OCI-LY7 (cell line): ENCODE measurements around the gene GDPD4.

ENCODE experiments used
- EZH2phosphoT487 ChIP-seq: fragments of 200-600 bp; sonication (generic); IDR thresholded peaks from 2 replicates; pipeline ENCODE4 v1.6.1; 2018; ENCODE audit warnings: low read depth, borderline replicate concordance, mild to moderate bottlenecking, mixed run types, antibody characterized with exemption, low read length, moderate library complexity, mixed read lengths
- TF ChIP-seq, protein P1 (sequence below): fragments of 200-600 bp; sonication (generic); conservative IDR thresholded peaks from 2 replicates; pipeline ENCODE4 v1.5.1; 2014; ENCODE audit warnings: mild to moderate bottlenecking, antibody characterized with exemption, low read length, moderate library complexity, mixed read lengths

DNA sequence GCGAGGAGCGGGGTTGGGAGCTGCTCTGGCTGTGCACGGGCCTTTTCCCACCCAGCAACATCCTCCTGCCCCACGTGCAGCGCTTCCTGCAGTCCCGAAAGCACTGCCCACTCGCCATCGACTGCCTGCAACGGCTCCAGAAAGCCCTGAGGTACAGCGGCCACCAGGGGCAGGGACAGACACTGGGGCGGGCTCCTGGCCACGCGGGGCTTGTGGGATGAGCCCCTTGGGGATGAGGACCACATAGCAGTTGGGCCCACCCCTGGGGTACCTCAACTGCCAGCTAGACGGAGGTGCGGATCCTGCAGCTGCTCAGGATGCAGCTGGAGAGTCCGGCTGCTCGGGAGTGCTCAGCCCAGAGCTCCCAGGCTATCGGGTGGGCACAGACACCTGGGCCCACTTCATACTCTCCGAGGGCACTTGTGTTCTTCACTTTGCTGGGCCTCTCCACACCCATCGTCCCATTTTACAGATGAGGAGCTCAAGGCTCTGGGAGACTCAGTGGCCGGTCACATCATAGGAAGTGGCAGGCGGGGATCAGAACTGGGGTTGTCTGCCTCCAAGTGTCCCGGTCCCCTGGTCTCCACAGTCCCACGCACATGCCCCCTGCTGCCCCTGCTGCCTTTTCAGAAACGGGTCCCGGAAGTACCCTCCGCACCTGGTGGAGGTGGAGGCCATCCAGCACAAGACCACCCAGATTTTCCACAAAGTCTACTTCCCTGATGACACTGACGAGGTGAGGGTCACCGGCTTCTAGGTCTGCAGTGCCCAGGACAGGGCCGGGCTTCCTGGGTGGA, 95.8 kb downstream of the GDPD4 start:
- TF ChIP-seq, protein P1, sequence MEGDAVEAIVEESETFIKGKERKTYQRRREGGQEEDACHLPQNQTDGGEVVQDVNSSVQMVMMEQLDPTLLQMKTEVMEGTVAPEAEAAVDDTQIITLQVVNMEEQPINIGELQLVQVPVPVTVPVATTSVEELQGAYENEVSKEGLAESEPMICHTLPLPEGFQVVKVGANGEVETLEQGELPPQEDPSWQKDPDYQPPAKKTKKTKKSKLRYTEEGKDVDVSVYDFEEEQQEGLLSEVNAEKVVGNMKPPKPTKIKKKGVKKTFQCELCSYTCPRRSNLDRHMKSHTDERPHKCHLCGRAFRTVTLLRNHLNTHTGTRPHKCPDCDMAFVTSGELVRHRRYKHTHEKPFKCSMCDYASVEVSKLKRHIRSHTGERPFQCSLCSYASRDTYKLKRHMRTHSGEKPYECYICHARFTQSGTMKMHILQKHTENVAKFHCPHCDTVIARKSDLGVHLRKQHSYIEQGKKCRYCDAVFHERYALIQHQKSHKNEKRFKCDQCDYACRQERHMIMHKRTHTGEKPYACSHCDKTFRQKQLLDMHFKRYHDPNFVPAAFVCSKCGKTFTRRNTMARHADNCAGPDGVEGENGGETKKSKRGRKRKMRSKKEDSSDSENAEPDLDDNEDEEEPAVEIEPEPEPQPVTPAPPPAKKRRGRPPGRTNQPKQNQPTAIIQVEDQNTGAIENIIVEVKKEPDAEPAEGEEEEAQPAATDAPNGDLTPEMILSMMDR, result no peak
- TF ChIP-seq EZH2phosphoT487, result no peak
